ENCODE measurements around the gene VWDE.

Gene VWDE

DNA sequence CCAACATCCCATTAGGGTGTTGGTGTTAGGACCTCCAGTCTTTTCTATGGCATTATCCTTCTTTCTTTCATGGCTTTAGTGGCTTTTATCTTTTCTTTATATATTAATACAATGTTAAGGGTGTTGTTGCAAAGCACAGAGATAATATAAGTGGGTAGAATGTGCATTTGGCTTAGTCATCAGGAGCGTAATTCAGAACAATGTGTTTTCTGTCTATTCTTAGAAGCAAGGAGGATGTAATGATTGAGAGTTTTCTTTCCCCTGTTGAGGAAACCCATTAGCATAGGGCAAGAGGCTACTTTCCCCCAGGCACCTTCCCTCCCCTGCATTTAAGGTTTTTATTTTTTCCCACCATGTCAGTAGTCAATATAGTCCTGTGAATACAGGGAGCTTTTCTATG is 112.9 kb downstream of the VWDE start:
- DNase-seq (ENCODE audit: low read depth in 2 of 2), result no peak

DNA sequence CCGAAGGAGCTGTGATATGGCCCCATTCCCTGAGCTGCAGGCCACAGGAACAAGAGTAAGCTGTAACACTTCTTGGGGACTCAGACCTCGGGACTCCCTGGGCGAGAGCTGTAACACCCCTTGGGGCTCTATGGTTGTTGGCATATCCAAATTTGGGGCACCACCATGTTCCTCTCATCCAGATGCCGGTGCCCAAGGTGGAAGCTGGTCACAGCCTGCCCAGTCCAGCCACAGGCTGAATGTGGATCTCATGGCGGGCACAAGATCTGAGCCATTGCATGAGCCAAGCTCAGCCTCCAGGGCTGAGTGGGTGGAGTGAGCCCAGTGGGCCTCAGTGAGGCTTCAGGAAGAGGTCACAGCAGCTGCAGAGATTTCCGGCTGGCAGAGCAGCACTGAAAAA is 113.7 kb downstream of the VWDE start:
- DNase-seq (ENCODE audit: low read depth in 2 of 2), result no peak

DNA sequence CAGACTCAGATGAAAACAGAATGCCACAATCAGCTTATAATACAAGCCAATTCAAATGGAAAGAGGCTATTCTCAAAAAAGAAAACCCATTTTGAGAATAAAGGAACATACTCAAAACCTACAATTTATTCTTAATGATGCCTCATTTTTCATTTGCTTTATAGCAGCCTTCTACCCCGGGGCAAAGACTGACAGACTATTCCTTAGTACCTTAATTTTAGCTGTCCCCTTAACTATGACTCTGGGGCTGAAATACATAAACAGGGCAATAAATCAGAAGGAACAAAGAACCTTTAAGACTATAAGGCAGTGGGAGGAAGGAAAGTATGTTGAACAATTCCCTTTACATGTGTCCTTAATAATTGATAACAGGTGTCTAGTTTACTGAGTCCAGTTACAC is 115.8 kb downstream of the VWDE start:
- DNase-seq (ENCODE audit: low read depth in 2 of 2), result no peak

DNA sequence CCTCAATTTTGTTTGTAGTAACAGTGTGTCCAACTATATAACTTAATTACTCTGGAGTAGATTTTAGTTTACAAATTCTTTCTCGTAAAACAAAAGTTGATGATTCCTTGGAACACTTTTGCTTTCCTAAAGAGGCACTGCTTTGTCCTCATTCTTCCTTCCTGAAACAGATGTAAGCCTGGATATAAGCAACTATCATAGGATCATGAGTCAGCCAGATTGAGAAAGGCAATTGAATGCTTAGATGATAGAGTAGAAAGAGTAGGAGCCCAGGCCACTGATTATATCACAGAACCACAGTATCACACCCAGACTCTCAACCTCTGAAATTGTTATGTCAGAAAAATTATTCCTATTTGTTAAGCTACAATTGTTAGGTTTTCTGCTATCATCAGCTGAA is 122.6 kb downstream of the VWDE start:
- no peak for DNase-seq (ENCODE audit: low read depth in 2 of 2)
